ENCODE data around the gene PFN1. TPM values are rescaled to one million over a fixed set of nuclear protein-coding genes. Genes with fewer than 3 reads are reported as not detected.

PFN1 gene
- total and polyA plus RNA-seq, 9 of the 15 experiments (the other 6 are each of a cell fraction or from before 2014, with no cell fraction given) = 60.5 to 1,479 (median 456) TPM

DNA sequence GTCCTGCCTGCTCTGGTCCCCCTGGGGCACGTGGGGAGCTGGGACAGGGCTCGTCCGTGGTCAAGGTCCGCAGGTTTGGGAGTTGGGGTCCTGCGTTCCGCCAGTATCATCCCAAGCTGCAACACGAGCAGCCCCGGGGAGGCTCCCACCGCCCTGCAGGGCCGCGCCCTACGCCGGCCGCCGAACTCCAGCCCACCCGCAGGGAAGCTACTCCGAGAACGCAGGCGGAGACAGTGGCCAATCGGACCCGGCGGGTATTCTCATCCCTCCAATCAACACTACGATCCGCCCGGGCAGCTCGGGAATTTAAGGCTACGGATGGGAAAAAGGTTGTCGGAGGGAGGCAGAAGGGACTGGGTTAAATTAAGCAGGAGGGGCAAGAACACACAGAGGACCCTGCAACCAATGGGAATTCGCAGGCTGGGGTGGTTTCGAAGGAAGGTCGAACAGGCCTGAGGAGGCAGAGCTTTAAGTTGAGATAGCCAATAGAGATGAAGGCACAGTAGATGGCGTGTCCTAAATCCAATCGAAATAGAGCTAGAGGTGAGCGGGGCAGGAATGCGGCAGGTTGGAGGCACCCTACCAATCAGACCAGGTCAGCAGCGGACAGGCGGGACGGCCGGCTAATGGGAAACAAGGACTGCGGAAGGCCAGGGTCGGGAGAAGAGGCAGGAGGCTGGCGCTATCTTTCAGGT is 18.7 kb upstream of the PFN1 start (continued):
- TF ChIP-seq SIX5 (IDR thresholded peaks at IDR 0.05; ENCODE audit: borderline replicate concordance in 1 of 2, insufficient read depth in 1 of 2, low read depth in 1 of 2, low read length in 2 of 2) (no peak), CCAR2 (IDR thresholded peaks at IDR 0.05; ENCODE audit: low read depth, low read length) (no peak), PHF8 (IDR thresholded peaks at IDR 0.05; ENCODE audit: borderline replicate concordance, low read length) (peak; percentile 45; the same call in 1 of the 2 replicates), ARID1B (IDR thresholded peaks at IDR 0.05) (no peak), CBX3 (IDR thresholded peaks at IDR 0.05; ENCODE audit: borderline replicate concordance in 1 of 2, low read length in 2 of 2) (peak in 1 of 2 experiments; percentile 42; a peak in 1 of 3 replicates), ZFX (CRISPR knock-in tag; IDR thresholded peaks at IDR 0.05) (no peak; the same call in 1 of the 2 replicates), TEAD1 (CRISPR knock-in tag; IDR thresholded peaks at IDR 0.05) (peak; percentile 15 to 94; a peak in 2 of 4 replicates), RNF2 (IDR thresholded peaks at IDR 0.05) (peak; percentile 33; the same call in 1 of the 2 replicates), MIER1 (IDR thresholded peaks at IDR 0.05; ENCODE audit: low read depth) (no peak), SP1 (CRISPR knock-in tag; IDR thresholded peaks at IDR 0.05) (peak; percentile 69), ZNF311 (CRISPR knock-in tag; IDR thresholded peaks at IDR 0.05) (no peak), SAFB2 (IDR thresholded peaks at IDR 0.05; ENCODE audit: borderline replicate concordance, low read depth, low read length, severe bottlenecking) (no peak), IRF2 (CRISPR knock-in tag; IDR thresholded peaks at IDR 0.05) (no peak), MYC (IDR thresholded peaks at IDR 0.05; ENCODE audit: low read depth, low read length) (no peak), MYC (CRISPR knock-in tag; IDR thresholded peaks at IDR 0.05; ENCODE audit: borderline replicate concordance, low read depth) (0 out of 2 replicates have a peak, but pooled peaks have one; percentile 65), KAT2B (IDR thresholded peaks at IDR 0.05; ENCODE audit: low read depth, low read length) (no peak), PTRF (tag; IDR thresholded peaks at IDR 0.05) (no peak), ZNF57 (CRISPR knock-in tag; IDR thresholded peaks at IDR 0.05) (no peak), ATF1 (CRISPR knock-in tag; IDR thresholded peaks at IDR 0.05) (no peak), ATF1 (tag; IDR thresholded peaks at IDR 0.05) (peak; percentile 81), NR4A1 (CRISPR knock-in tag; IDR thresholded peaks at IDR 0.05) (no peak), NR4A1 (tag; IDR thresholded peaks at IDR 0.05) (no peak), PHF20 (IDR thresholded peaks at IDR 0.05; ENCODE audit: partially characterized antibody) (no peak), ZNF586 (CRISPR knock-in tag; conservative IDR thresholded peaks at IDR 0.05) (no peak), GATA2 (CRISPR knock-in tag; IDR thresholded peaks at IDR 0.05) (no peak)
- TF ChIP-seq, protein P1, sequence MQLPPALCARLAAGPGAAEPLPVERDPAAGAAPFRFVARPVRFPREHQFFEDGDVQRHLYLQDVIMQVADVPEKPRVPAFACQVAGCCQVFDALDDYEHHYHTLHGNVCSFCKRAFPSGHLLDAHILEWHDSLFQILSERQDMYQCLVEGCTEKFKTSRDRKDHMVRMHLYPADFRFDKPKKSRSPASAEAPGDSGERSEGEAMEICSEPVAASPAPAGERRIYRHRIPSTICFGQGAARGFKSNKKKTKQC (CRISPR knock-in tag; IDR thresholded peaks at IDR 0.05) = peak; percentile 49; the same call in 1 of the 2 replicates
- TF ChIP-seq, protein P2, sequence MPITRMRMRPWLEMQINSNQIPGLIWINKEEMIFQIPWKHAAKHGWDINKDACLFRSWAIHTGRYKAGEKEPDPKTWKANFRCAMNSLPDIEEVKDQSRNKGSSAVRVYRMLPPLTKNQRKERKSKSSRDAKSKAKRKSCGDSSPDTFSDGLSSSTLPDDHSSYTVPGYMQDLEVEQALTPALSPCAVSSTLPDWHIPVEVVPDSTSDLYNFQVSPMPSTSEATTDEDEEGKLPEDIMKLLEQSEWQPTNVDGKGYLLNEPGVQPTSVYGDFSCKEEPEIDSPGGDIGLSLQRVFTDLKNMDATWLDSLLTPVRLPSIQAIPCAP (CRISPR knock-in tag; IDR thresholded peaks at IDR 0.05; ENCODE audit: borderline replicate concordance) = no peak
- TF ChIP-seq, protein P3, sequence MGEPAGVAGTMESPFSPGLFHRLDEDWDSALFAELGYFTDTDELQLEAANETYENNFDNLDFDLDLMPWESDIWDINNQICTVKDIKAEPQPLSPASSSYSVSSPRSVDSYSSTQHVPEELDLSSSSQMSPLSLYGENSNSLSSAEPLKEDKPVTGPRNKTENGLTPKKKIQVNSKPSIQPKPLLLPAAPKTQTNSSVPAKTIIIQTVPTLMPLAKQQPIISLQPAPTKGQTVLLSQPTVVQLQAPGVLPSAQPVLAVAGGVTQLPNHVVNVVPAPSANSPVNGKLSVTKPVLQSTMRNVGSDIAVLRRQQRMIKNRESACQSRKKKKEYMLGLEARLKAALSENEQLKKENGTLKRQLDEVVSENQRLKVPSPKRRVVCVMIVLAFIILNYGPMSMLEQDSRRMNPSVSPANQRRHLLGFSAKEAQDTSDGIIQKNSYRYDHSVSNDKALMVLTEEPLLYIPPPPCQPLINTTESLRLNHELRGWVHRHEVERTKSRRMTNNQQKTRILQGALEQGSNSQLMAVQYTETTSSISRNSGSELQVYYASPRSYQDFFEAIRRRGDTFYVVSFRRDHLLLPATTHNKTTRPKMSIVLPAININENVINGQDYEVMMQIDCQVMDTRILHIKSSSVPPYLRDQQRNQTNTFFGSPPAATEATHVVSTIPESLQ (CRISPR knock-in tag; IDR thresholded peaks at IDR 0.05) = no peak
